MCF 10A (cell line): ENCODE data around the gene PLA2G4E. TPM values are rescaled to one million over a fixed set of nuclear protein-coding genes. Genes with fewer than 3 reads are reported as not detected.
A peak's percentile ranks its signal among the peaks of the same experiment; 100 is the strongest.

Source experiments
- BruUV-seq: library from RNA; stranded (reverse); fragments of 400-500 nt; replicated peaks from 2 replicates; lab custom pipeline; 2021; lab: Mats Ljungman, UMichigan
- CTCF ChIA-PET: fragments of 300-600 bp; sonication (Branson Sonifier 250); formaldehyde crosslinking; extraction: SDS; loops from one replicate; lab custom pipeline; 2021; ENCODE audit warnings: antibody characterized with exemption, inconsistent platforms; lab: Yijun Ruan, JAX
- POLR2A ChIA-PET: fragments of 300-600, 350-650 bp; sonication (Branson Sonifier 250); formaldehyde crosslinking; extraction: SDS; loops from one replicate; lab custom pipeline; 2020; ENCODE audit warnings: antibody characterized with exemption, inconsistent platforms; lab: Yijun Ruan, JAX
- DNase-seq: peaks from one replicate; pipeline ENCODE4 v3.0.0-alpha.2; 2018; ENCODE audit not compliant: unreplicated experiment
- H3K27ac Mint-ChIP-seq: one replicate; pipeline ENCODE4 v1.8.0; 2022; ENCODE audit warnings: mild to moderate bottlenecking, low read depth, mixed read lengths; ENCODE audit not compliant: unreplicated experiment
- H3K27me3 Mint-ChIP-seq: one replicate; pipeline ENCODE4 v1.8.0; 2022; ENCODE audit warnings: mixed read lengths; ENCODE audit not compliant: insufficient read depth, unreplicated experiment
- H3K36me3 Mint-ChIP-seq: one replicate; pipeline ENCODE4 v1.8.0; 2022; ENCODE audit warnings: mild to moderate bottlenecking, moderate library complexity, mixed read lengths; ENCODE audit not compliant: insufficient read depth, unreplicated experiment
- H3K4me1 Mint-ChIP-seq: one replicate; pipeline ENCODE4 v1.8.0; 2022; ENCODE audit warnings: mixed read lengths; ENCODE audit not compliant: insufficient read depth, unreplicated experiment
- H3K4me3 Mint-ChIP-seq: one replicate; pipeline ENCODE4 v1.8.0; 2022; ENCODE audit warnings: mild to moderate bottlenecking, moderate library complexity, mixed read lengths; ENCODE audit not compliant: unreplicated experiment
- H3K9me3 Mint-ChIP-seq: one replicate; pipeline ENCODE4 v1.8.0; 2022; ENCODE audit warnings: mixed read lengths; ENCODE audit not compliant: unreplicated experiment
- CTCF ChIP-seq: fragments of 200-600 bp; IDR thresholded peaks from one replicate; pipeline ENCODE4 v1.8.0; 2022; ENCODE audit warnings: antibody characterized with exemption, mild to moderate bottlenecking; ENCODE audit not compliant: unreplicated experiment
- intact Hi-C: fragments of 100-400 bp; cut with micrococcal nuclease; formaldehyde crosslinking; loops from 2 replicates; pipeline ENCODE4 v1.14.1; 2022
- total RNA-seq: library from RNA; stranded (reverse); gene quantifications from 2 replicates; pipeline ENCODE4 v1.2.3, GENCODE V29; 2022

PLA2G4E gene
- total RNA-seq, 1 experiment from 2014 or later, result 0.12 TPM

DNA sequence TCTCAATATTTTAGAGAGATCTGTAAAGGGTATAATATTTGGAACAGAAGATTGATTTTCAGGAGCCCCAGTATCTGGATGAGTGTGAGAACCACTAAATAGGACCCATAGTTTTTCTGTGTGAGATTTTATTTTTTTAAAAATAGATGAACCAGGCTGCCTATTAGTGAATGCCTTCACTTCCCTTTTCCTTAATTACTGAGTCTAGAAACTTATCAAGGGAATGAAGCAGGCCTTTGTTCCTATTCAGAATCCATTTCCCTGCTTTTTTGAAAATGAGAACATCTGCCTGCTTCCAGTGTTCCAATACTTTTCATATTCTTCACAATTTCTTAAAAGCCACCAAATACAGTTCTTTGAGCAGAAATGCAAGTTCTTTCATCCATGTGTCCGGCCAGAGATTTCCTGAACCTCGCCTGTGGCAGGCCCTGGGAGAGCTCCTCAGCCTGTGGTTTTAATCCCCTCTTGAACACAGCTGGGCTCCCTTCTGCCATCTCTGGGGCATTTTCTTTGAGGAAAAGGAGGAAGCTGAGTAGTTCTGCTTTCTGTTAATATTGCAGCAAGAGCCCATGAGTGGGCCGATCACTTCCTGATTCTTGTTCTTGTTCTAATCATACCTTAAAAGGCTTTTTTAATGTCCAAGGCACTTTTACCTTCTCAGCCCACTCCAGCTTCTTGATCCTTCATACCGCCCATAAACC is 53.2 kb downstream of the PLA2G4E start:
- Mint-ChIP-seq H3K27ac (peak overlapping the region; percentile 91), H3K4me3 (no peak overlapping the region), H3K36me3 (no peaks in the 10 kb centered on the region), H3K27me3 (no peaks in the 10 kb centered on the region), H3K9me3 (no peaks in the 10 kb centered on the region), H3K4me1 (peaks cover 38% of the 10 kb centered on the region)
- intact Hi-C loops, result no loop called here
- no TSS peak for BruUV-seq
- no peak for DNase-seq
- TF ChIP-seq CTCF, result no peak
- ChIA-PET POLR2A (interaction anchor here (0.6 to 1.1 kb wide), 3 partner anchors 14 to 21 kb away, joined by 3 to 4 read pairs (median 3); no protein-coding TSS in a partner anchor), CTCF (interaction anchor here (0.6 kb wide), 1 partner anchor 19 kb away, joined by 3 read pairs; no protein-coding TSS in a partner anchor)

DNA sequence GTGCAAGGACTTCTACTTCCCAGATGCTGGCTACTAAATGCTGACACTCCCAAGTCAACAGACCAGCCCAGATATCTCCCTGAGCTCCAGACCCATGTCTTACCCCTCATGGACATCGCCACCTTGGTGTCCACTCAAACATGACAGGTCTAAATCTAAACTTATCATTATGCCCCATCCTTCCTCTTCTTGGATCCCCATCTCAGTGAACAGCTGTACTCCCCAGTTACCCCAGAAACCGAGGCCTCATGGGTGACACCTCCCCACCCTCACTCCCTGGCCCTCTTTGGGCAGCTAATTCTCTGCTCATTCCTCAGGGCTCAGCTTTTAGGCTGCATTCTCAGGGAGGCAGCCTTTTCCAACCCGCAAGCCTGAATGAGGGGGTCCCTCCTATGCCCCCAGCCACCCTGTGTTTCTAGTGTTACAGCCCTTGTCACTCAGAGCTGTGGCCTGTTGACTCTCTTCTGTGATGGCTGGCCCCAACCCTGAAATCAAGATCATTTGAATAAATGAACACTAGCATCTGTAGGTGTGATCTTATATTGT is 53.8 kb downstream of the PLA2G4E start:
- H3K27me3 Mint-ChIP-seq, result no peaks in the 10 kb centered on the region
- peaks cover 38% of the 10 kb centered on the region for H3K4me1 Mint-ChIP-seq
- DNase-seq, result no peak
- H3K27ac Mint-ChIP-seq, result peak overlapping the region; percentile 91
- POLR2A ChIA-PET, result interaction anchor here (0.6 to 0.7 kb wide), 2 partner anchors 18 to 20 kb away, joined by 3 to 4 read pairs; no protein-coding TSS in a partner anchor
- peaks cover 3% of the 10 kb centered on the region for H3K9me3 Mint-ChIP-seq
- BruUV-seq, result no TSS peak
- H3K4me3 Mint-ChIP-seq, result no peak overlapping the region
- intact Hi-C loops, result no loop called here
- CTCF ChIA-PET, result interaction anchor here (0.6 to 1.7 kb wide), 3 partner anchors 18 to 141 kb away, joined by 3 to 7 read pairs (median 3); no protein-coding TSS in a partner anchor
- no peak for TF ChIP-seq CTCF
- no peaks in the 10 kb centered on the region for H3K36me3 Mint-ChIP-seq

GRCh38 chr15:41966414-41966812 is 54.4 kb downstream of the PLA2G4E start:
- no peak for DNase-seq
- Mint-ChIP-seq H3K4me3 (no peak overlapping the region), H3K27me3 (no peaks in the 10 kb centered on the region), H3K9me3 (peaks cover 6% of the 10 kb centered on the region), H3K4me1 (peaks cover 43% of the 10 kb centered on the region), H3K36me3 (no peaks in the 10 kb centered on the region), H3K27ac (no peak overlapping the region)
- CTCF ChIA-PET, result interaction anchor here (0.6 to 1.7 kb wide), 2 partner anchors 23 to 141 kb away, joined by 3 to 7 read pairs; no protein-coding TSS in a partner anchor
- POLR2A ChIA-PET, result no interaction called here
- no TSS peak for BruUV-seq
- TF ChIP-seq CTCF, result no peak
- intact Hi-C loops, result no loop called here
